ENCODE results near the gene ELAVL1.
"Not testable (repeated sequence)": the region's sequence is repeated elsewhere in the genome, so short reads cannot be mapped to it uniquely, and the experiment has no call there.

Gene ELAVL1

DNA sequence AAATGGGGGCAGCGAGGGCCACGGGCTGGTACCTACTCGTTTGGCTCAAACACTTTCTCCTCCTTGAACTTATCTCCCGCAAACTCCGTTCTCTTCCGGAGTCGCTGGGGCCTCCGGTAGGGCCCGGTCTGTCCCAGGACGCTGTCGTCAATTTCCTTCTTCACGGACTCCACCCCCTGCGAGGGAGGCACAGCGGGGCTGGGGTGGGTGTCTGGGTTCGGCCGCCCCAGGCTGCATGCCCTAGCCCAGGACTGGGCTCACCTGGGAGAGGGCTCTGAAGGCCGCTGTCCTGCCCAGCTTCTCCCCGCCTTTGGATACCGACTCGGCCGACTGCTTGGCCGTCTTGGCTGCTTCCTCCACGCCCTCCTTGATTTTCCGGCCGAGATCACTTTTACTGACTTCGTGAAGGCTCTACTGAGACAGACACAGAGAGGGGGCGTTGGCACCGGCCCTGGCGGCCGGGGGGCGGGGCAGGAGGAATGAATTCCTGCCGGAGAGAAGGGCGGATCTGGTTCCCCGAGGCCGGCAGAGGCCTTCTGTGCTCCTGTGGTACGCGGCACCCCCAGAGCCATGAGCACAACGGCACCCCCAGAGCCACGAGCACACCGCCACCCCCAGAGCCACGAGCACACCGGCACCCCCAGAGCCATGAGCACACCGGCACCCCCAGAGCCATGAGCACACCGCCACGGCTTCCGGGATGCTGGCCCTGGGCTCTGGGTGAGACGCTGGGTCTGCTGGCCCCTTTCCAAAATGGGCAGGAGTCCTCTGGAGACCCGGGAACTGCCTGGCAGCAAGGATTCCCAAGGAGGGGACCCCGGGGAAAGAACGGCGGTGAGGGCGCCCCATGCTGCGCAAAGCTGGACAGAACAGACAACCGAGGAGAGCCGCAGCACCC lies 71.4 kb downstream of the ELAVL1 start:
- DNase-seq (no peak), ATAC-seq (no peak)
- Mint-ChIP-seq H3K36me3 (ENCODE audit: low read depth) (peaks cover 24% of the 10 kb centered on the region), H3K27me3 (no peaks in the 10 kb centered on the region), H3K9me3 (no peaks in the 10 kb centered on the region), H3K4me3 (no peak overlapping the region), H3K4me1 (peaks cover 15% of the 10 kb centered on the region), H3K27ac (no peak overlapping the region)

DNA sequence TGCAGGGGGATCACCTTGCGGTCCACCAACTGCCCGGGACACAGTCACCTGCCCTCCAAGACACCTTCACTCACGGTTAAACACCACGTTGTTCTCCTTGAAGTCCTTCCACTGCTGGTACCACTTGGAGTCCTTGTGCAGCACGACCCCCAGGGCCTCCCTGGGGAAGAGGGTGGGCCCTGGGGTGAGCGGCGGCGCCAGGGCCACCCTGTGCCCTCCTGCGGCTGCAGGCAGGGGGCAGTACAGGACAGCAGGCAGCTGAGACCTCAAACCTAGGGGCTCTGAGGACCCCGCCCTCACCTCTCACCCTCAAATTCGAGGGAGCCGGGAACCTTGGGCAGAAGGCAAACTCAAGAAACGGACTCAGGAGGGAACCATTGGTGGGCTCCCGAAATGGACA lies 72.0 kb downstream of the ELAVL1 start:
- ATAC-seq (no peak), DNase-seq (no peak)
- H3K27ac Mint-ChIP-seq = no peak overlapping the region
- no peaks in the 10 kb centered on the region for H3K9me3 Mint-ChIP-seq
- H3K4me3 Mint-ChIP-seq = no peak overlapping the region
- peaks cover 18% of the 10 kb centered on the region for H3K4me1 Mint-ChIP-seq
- peaks cover 25% of the 10 kb centered on the region for H3K36me3 Mint-ChIP-seq (ENCODE audit: low read depth)
- H3K27me3 Mint-ChIP-seq = no peaks in the 10 kb centered on the region

DNA sequence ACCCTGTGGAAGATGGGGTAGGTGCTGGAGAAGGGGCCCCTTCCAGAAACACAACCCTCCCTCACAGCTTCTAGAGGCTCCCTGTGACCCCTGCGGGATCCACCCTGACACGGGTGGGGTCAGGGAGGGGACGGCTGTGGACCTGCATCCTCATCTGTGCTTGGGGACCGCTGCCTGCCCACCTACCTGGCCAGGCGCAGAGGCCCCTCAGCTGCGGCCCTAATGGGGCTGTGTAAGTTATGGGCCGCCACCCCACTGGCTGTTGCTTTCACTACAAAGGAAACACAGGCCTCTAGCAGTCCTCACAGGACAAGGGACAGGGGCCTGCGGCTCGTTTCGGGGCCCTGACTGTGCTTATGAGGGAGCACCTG lies 72.5 kb downstream of the ELAVL1 start:
- peaks cover 24% of the 10 kb centered on the region for H3K36me3 Mint-ChIP-seq (ENCODE audit: low read depth)
- no peaks in the 10 kb centered on the region for H3K9me3 Mint-ChIP-seq
- no peak overlapping the region for H3K27ac Mint-ChIP-seq
- no peaks in the 10 kb centered on the region for H3K27me3 Mint-ChIP-seq
- no peak for ATAC-seq
- H3K4me3 Mint-ChIP-seq = no peak overlapping the region
- DNase-seq = no peak
- H3K4me1 Mint-ChIP-seq = peaks cover 22% of the 10 kb centered on the region

DNA sequence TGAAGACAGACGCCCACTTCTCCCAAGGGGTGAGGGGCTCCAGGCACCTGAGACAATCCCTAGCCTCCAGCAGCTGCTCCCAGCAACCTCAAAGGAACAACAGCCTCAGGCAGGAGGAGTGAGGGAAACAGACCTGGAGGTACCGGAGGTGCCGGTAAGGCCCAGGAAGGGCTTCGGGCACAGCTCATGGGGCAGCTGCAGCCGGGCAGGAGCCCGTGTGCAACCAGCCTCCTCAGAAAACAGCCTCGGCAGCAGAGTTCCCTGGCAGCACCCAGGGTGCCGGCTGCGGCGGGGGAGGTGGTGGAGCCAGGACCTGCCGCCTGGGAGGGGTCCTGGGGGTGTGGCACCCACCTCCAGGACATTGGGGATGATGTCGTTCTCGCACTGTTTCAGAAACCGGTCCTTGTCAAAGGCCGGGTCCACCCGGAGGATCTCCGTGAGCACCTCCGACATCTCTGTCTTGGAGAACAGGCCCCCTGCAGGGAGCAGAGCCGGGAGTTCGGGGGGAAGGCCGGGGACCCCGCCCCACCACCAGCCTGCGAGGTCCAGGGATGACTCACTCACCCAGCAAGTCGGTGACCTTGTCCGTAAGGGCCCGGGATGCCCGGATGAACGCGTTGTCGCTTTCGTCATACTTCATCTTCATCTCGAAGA lies 73.0 kb downstream of the ELAVL1 start:
- Mint-ChIP-seq H3K27ac (no peak overlapping the region), H3K36me3 (ENCODE audit: low read depth) (peaks cover 21% of the 10 kb centered on the region), H3K4me3 (no peak overlapping the region), H3K27me3 (no peaks in the 10 kb centered on the region), H3K4me1 (peaks cover 22% of the 10 kb centered on the region), H3K9me3 (no peaks in the 10 kb centered on the region)
- DNase-seq (no peak), ATAC-seq (no peak)

DNA sequence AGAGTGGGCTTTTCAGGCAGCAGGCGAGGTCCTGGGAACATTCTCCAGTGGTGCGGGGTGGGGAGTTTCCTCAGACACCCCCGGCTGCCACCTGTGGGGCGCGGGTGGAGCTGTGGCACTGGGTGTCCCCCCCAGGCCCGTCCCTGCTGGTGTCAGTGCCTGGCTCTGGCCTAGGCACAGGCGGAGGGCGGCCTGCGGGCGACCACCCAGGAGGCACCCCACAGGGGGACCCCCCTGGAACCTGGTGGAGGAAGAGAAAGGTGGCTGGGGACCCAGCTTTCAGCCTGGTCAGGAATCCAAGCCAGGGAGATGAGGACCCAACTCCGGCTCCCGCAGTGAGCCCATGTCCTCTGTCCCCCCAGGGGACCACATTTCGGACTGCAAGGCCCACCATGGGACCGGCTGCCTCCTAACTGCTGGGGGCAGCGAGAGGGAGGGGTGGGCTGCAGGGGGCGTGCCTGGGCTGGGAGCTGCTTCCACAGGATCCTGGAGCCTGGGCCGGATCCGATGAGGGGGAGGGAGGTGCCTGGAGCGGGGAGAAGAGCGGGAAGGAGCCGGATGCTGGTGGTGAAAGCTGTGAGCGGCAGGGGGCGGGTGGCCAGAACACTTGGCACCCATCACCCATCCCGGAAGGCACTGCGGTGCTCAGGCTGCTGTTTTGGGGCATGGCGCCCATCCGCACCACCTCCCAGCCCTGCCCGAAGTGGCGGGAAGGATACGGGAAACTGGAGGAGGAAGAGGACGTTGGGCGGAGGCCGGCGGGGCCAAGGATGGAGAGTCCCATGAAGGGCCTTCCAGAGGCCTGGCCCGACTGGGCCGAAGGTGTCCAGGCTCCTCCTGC lies 74.0 kb downstream of the ELAVL1 start:
- H3K36me3 Mint-ChIP-seq (ENCODE audit: low read depth) = peaks cover 21% of the 10 kb centered on the region
- no peak overlapping the region for H3K27ac Mint-ChIP-seq
- no peaks in the 10 kb centered on the region for H3K27me3 Mint-ChIP-seq
- H3K4me1 Mint-ChIP-seq = peaks cover 24% of the 10 kb centered on the region
- no peak overlapping the region for H3K4me3 Mint-ChIP-seq
- no peak for DNase-seq
- no peaks in the 10 kb centered on the region for H3K9me3 Mint-ChIP-seq
- no peak for ATAC-seq

DNA sequence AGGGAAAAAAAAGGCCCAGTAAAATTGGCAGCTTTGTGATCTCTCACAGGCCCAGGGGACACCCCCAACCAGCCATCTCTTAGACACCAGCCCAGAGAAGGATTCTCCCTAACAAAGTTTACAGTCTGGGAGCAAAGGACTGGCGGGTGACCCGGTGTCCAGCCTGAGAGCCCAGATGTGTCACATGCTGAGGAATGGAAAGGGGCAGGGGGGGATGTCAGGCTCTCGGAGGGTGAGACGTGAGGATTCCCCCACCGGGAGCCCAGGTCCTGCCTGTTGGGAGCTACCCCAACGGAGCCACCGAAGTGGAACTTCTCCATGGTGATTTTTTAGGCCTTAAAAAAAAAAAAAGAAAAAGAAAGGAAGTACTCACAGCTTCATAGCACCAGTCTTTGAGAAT lies 74.7 kb downstream of the ELAVL1 start:
- peaks cover 17% of the 10 kb centered on the region for H3K36me3 Mint-ChIP-seq (ENCODE audit: low read depth)

DNA sequence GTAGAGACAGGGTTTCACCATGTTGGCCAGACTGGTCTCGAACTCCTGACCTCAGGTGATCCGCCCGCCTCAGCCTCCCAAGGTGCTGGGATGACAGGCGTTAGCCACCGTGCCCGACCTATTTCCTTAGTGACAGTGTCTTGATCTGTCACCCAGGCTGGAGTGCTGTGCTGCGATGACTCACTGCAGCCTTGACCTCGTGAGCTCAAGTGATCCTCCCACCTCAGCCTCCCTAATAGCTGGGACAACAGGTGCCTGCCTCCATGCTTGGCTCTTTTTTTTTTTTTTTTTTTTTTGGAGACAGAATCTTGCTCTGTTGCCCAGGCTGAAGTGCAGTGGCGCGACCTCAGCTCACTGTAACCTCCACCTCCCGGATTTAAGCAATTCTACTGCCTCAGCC lies 75.4 kb downstream of the ELAVL1 start:
- not testable (repeated sequence) for ATAC-seq, H3K9me3 Mint-ChIP-seq, H3K4me3 Mint-ChIP-seq, DNase-seq, H3K27me3 Mint-ChIP-seq, H3K27ac Mint-ChIP-seq
- Mint-ChIP-seq H3K36me3 (ENCODE audit: low read depth) (peaks cover 15% of the 10 kb centered on the region), H3K4me1 (peaks cover 29% of the 10 kb centered on the region)

More for the DNA sequence above, 74.7 kb downstream of the ELAVL1 start:
- no peak for ATAC-seq
- Mint-ChIP-seq H3K4me3 (no peak overlapping the region), H3K9me3 (no peaks in the 10 kb centered on the region), H3K4me1 (peaks cover 27% of the 10 kb centered on the region), H3K27ac (no peak overlapping the region), H3K27me3 (no peaks in the 10 kb centered on the region)
- DNase-seq = no peak

DNA sequence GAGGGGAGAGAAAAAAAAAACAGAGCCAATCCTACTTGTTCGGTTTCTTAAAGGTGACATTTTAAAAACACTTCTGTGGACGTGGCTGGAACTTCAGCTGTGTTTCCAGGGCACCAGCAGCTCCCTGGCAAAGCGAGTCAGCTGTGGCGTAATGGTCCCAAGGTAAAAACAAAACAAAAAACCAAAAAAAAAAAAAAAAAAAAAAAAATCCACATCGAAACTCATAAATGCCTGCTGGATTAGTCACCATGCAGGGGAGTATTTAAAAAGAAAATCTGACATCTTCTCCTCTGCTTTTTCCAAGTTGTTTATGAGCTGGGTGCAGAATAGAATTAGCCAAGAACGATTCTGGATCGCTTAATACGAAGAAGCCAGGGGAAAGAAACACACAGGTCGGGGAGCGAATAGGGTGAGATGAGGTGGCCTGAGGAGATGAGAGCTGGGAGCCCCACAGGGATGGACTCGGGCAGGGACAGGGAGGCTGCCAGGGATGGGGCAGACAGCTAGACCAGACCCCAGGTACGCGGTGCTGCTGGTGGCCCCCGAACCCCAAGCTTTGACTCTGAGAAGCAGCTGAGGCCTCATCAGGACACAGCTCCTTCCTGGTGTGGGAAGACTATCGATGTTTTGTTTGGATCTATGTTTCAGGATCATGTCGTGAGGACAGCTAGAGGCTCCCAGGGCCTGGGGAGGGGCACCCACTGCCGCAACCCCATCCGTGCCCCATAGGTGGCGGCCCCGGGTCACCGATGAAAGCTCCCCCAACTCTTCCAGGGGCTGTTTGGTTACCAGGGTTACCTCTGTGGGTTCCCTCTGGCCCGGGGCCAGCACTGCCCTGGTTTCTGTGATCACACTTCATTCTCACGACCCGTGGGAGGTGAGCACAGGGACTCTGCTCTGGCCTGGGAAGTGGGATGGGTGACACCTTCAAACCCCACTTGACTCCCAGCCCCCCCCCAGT lies 76.4 kb downstream of the ELAVL1 start:
- ATAC-seq (peak; percentile 32), DNase-seq (peak; percentile 76)
- Mint-ChIP-seq H3K4me3 (no peak overlapping the region), H3K9me3 (no peaks in the 10 kb centered on the region), H3K27me3 (peaks cover 2% of the 10 kb centered on the region), H3K27ac (peak overlapping the region; percentile 43), H3K36me3 (ENCODE audit: low read depth) (peaks cover 15% of the 10 kb centered on the region), H3K4me1 (peaks cover 31% of the 10 kb centered on the region)

DNA sequence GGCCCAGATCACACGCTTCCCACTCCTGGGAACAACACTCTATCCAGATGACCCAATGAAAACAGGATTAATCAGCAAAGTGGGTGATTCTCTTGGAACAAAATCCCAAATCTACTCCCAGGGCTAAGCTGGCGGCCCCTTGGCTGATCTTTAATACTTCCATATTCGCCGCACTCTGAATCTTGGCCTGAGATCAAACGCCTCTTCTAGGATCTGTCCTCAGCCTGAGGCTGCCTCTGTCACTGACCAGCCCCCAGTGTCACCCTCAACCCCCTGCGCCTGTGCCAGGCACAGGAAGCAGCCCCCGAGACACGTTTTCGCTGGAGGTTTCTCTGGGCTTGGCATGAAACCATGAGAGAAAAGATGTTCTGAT lies 77.1 kb downstream of the ELAVL1 start:
- Mint-ChIP-seq H3K9me3 (no peaks in the 10 kb centered on the region), H3K27me3 (peaks cover 2% of the 10 kb centered on the region), H3K36me3 (ENCODE audit: low read depth) (peaks cover 12% of the 10 kb centered on the region), H3K4me3 (no peak overlapping the region), H3K27ac (no peak overlapping the region), H3K4me1 (peaks cover 31% of the 10 kb centered on the region)
- no peak for ATAC-seq
- no peak for DNase-seq

DNA sequence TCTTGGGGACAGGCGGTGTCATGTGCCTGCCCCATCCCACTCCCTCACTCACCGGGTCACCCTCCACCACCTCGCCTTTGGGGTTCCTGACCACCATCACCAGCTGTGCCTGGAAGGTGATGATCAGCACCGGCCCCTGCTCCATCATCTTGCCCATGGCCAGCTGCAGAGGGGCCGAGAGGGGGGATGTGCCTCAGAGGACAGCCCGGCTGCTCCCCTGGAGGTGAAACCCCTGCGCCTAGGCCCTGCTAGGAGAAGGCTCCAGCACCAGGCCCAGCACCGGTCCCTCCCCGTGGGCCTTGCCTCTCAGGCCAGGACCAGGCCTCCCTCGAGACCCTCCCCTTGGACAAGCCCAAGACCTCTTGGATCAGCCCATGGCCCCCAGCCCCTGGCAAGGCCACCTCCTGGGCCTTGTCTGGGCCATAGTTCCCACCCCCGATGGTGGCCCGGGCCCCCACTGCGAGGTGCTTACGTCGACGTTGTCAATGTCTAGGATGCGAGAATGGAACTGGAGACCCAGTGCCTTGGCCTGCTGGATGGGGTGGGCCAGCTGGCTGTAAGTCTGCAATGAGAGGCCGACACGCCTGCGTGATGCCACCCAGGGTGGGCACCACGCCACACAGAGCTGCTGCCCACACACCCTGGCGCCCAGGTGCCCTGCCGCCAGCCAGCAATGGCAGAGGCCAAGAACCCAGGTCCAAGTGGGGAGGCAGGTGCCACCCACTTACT lies 77.7 kb downstream of the ELAVL1 start:
- Mint-ChIP-seq H3K9me3 (no peaks in the 10 kb centered on the region), H3K27me3 (peaks cover 2% of the 10 kb centered on the region), H3K27ac (no peak overlapping the region), H3K36me3 (ENCODE audit: low read depth) (peaks cover 12% of the 10 kb centered on the region), H3K4me1 (peaks cover 31% of the 10 kb centered on the region), H3K4me3 (no peak overlapping the region)
- ATAC-seq (no peak), DNase-seq (no peak)

DNA sequence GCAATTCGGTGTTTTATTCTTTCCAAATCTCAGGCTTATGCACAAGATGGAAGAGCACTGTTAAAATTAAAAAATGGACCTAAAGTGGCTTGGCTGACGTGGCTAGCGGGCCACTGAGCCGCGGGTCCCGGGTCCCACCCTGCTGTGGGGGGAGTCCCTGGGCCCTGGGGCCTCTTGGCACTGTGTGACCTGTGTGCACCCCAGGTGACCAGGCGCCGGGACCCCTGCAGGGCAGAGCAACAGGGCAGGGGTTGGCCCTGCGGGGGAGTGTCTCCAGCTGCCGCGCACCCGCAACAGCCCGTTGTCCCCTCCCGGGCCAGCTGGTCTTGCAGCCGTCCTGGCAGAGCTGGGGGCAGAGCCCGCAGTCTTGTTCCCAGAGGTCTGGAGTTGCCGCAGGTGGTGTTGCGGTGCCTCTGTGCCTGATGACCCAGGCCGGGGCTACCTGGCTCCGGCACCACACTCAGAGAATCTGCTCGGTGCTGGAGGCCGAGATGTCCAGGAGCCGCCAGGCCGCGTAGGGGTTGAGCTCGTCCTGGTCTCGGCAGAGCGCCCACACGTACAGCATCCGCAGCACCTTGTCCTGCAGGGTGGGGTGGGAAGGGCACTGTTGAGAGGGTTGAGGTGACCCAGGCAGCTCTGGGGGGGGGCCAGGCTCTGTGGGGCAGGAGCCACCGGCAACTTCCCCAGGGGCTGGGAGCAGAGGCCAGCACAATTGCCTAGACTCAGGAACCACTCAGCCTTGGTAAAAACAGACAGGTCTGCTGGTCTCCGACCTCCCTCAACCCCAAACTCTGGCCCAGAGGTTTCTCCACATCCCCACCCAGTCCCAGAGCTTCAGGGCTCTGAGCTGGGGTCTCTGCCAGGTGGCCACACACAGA lies 78.5 kb downstream of the ELAVL1 start:
- H3K4me3 Mint-ChIP-seq = peak overlapping the region; percentile 45
- H3K36me3 Mint-ChIP-seq (ENCODE audit: low read depth) = peaks cover 12% of the 10 kb centered on the region
- H3K27ac Mint-ChIP-seq = peak overlapping the region; percentile 46

DNA sequence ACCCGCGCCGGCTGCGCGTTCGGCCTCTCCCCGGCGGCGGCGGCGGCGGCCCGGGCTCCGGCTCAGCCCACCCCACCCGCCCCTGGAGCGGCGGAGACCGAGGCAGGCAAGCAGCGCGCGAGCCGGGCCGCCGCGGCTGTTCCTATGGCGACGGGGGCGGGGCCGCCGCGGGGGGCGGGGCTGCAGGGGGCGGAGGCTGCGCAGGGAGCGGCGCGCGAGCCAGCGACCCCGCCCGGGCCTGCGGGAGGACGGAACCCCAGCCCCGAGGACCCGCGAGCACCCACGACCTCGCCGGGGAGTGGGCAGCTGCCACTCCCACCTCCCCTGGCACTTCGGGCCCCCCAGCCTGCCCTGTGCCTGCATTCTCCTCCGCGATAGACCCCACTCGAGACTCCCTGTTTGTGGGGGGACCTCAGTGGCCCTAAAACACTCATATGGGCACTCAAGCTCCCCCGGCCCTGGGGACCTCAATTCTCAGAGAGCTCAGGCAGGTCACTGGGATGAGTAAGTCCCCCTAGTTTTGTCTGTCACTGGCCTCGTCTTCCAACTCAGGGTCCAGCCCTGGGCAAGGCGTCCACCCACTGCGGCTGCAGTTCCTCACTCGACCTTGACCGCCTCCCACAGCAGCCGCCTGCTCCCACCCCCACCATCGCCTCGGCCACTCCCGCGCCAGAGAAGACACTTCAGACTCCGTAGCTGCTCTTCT lies 79.3 kb downstream of the ELAVL1 start, which contains the start of gene CTXN1:
Gene CTXN1, minus strand, starts transcription at position 115 of the 706 bp plus-strand sequence. CDS start 597 bp downstream, outside the sequence.
- peak; percentile 82 for DNase-seq
- Mint-ChIP-seq H3K36me3 (ENCODE audit: low read depth) (peaks cover 12% of the 10 kb centered on the region), H3K27me3 (peaks cover 2% of the 10 kb centered on the region), H3K4me3 (peak within 1 kb of the TSS; percentile 73), H3K9me3 (no peaks in the 10 kb centered on the region), H3K4me1 (peaks cover 34% of the 10 kb centered on the region), H3K27ac (peak within 1 kb of the TSS; percentile 83)
- peak; percentile 37 for ATAC-seq

More for the DNA sequence above, 78.5 kb downstream of the ELAVL1 start:
- Mint-ChIP-seq H3K4me1 (peaks cover 34% of the 10 kb centered on the region), H3K27me3 (peaks cover 2% of the 10 kb centered on the region), H3K9me3 (no peaks in the 10 kb centered on the region)
- no peak for ATAC-seq
- DNase-seq = no peak
